IMR-90 (cell line): ENCODE data around the gene F2RL1. TPM values are rescaled to one million over a fixed set of nuclear protein-coding genes. Genes with fewer than 3 reads are reported as not detected.

Source experiments
- ATAC-seq: fragments of 200-7000 bp; cut with Tn5 transposase; 2 replicates; pipeline ENCODE4 v1.9.1; 2020; ENCODE audit warnings: low read depth, mild to moderate bottlenecking, moderate library complexity
- BruUV-seq: library from RNA; stranded (reverse); fragments of 400-500 nt; replicated peaks from 2 replicates; lab custom pipeline; 2021; lab: Mats Ljungman, UMichigan
- CTCF ChIA-PET: fragments of 300-600 bp; formaldehyde crosslinking; extraction: SDS; loops from one replicate; lab custom pipeline; 2021; ENCODE audit warnings: antibody characterized with exemption; lab: Yijun Ruan, JAX
- POLR2A ChIA-PET: fragments of 300-600 bp; sonication (Branson Sonifier 250); formaldehyde crosslinking; loops from one replicate; lab custom pipeline; 2022; ENCODE audit warnings: antibody characterized with exemption; ENCODE audit not compliant: unreplicated experiment; lab: Charles Lee
- DNase-seq: peaks from one replicate; pipeline ENCODE4 v3.0.0; 2013
- H2AFZ ChIP-seq: replicated peaks from 2 replicates; pipeline ENCODE3; 2013; ENCODE audit warnings: low read length, mild to moderate bottlenecking; ENCODE audit not compliant: poor library complexity
- H2AK5ac ChIP-seq: 2 replicates; pipeline ENCODE4 v1.6.1; 2013; ENCODE audit warnings: low read depth, low read length, inconsistent platforms
- H2AK9ac ChIP-seq: replicated peaks from 2 replicates; pipeline ENCODE3; 2013; ENCODE audit warnings: mild to moderate bottlenecking, low read depth, low read length, moderate library complexity; ENCODE audit not compliant: poor library complexity
- H2BK120ac ChIP-seq: 2 replicates; pipeline ENCODE4 v1.6.1; 2013; ENCODE audit warnings: low read depth, low read length, inconsistent platforms
- H2BK15ac ChIP-seq: 3 replicates; pipeline ENCODE4 v1.6.1; 2013; ENCODE audit warnings: low read depth, low read length, inconsistent platforms
- H2BK20ac ChIP-seq: 2 replicates; pipeline ENCODE4 v1.6.1; 2013; ENCODE audit warnings: low read depth, mild to moderate bottlenecking, inconsistent platforms, low read length, moderate library complexity
- H2BK5ac ChIP-seq: 2 replicates; pipeline ENCODE4 v1.6.1; 2013; ENCODE audit warnings: mild to moderate bottlenecking, low read depth, low read length, inconsistent platforms; ENCODE audit not compliant: poor library complexity, severe bottlenecking
- H3K14ac ChIP-seq: replicated peaks from 2 replicates; pipeline ENCODE4 v1.6.1; 2013; ENCODE audit warnings: low read depth, low read length, inconsistent platforms
- H3K18ac ChIP-seq: 2 replicates; pipeline ENCODE4 v1.6.1; 2013; ENCODE audit warnings: low read depth, low read length, control low read depth
- H3K23ac ChIP-seq: 2 replicates; pipeline ENCODE4 v1.6.1; 2013; ENCODE audit warnings: low read depth, low read length, inconsistent platforms
- H3K27ac ChIP-seq: 2 replicates; pipeline ENCODE4 v1.5.1; 2013; ENCODE audit warnings: mild to moderate bottlenecking, control low read depth, low read length; ENCODE audit not compliant: insufficient read depth
- H3K27me3 ChIP-seq: 2 replicates; pipeline ENCODE4 v1.6.1; 2013; ENCODE audit warnings: low read length; ENCODE audit not compliant: control insufficient read depth, insufficient read depth
- H3K36me3 ChIP-seq: 2 replicates; pipeline ENCODE4 v1.6.1; 2013; ENCODE audit warnings: low read length, mixed read lengths; ENCODE audit not compliant: control insufficient read depth, insufficient read depth
- H3K4ac ChIP-seq: 2 replicates; pipeline ENCODE4 v1.6.1; 2013; ENCODE audit warnings: low read depth, low read length, inconsistent platforms
- H3K4me1 ChIP-seq: 2 replicates; pipeline ENCODE4 v1.6.1; 2013; ENCODE audit warnings: low read length, mixed read lengths; ENCODE audit not compliant: control insufficient read depth, insufficient read depth
- H3K4me2 ChIP-seq: 2 replicates; pipeline ENCODE4 v1.6.1; 2013; ENCODE audit warnings: low read depth, mild to moderate bottlenecking, control low read depth, low read length, moderate library complexity
- H3K4me3 ChIP-seq: 2 replicates; pipeline ENCODE4 v1.5.1; 2013; ENCODE audit warnings: low read depth, mild to moderate bottlenecking, control low read depth, low read length, moderate library complexity; ENCODE audit not compliant: insufficient read depth
- H3K56ac ChIP-seq: 2 replicates; pipeline ENCODE4 v1.6.1; 2013; ENCODE audit warnings: low read length, inconsistent platforms; ENCODE audit not compliant: insufficient read depth; ENCODE audit errors: extremely low read depth
- H3K79me1 ChIP-seq, 2 experiments: 2 replicates each; pipeline ENCODE4 v1.6.1; 2013; ENCODE audit warnings: low read length in 2 of 2, inconsistent platforms in 1 of 2, low read depth in 1 of 2
- H3K9ac ChIP-seq: 2 replicates; pipeline ENCODE4 v1.6.1; 2013; ENCODE audit warnings: low read depth, low read length, control low read depth
- H3K9me1 ChIP-seq: 2 replicates; pipeline ENCODE4 v1.6.1; 2013; ENCODE audit warnings: low read length, inconsistent platforms; ENCODE audit not compliant: insufficient read depth
- H3K9me3 ChIP-seq: 2 replicates; pipeline ENCODE4 v1.6.1; 2013; ENCODE audit warnings: low read length; ENCODE audit not compliant: control insufficient read depth, insufficient read depth
- H4K20me1 ChIP-seq: 2 replicates; pipeline ENCODE4 v1.6.1; 2013; ENCODE audit warnings: low read length, inconsistent platforms; ENCODE audit not compliant: insufficient read depth
- H4K5ac ChIP-seq: 2 replicates; pipeline ENCODE4 v1.6.1; 2013; ENCODE audit warnings: mild to moderate bottlenecking, low read depth, low read length, control low read depth
- H4K8ac ChIP-seq, 2 experiments: 2 replicates each; pipeline ENCODE4 v1.6.1; 2013; ENCODE audit warnings: low read depth in 2 of 2, low read length in 2 of 2, control low read depth in 1 of 2, inconsistent platforms in 1 of 2
- H4K91ac ChIP-seq: 2 replicates; pipeline ENCODE4 v1.6.1; 2013; ENCODE audit warnings: low read depth, low read length, inconsistent platforms; ENCODE audit not compliant: insufficient read depth
- BHLHE40 ChIP-seq: fragments of 150-350 bp; IDR thresholded peaks from 2 replicates; pipeline ENCODE4 v1.6.1; 2016; ENCODE audit warnings: mild to moderate bottlenecking, low read depth, low read length
- WGBS, 2 experiments: methylation state at CpG; one replicate each; pipeline versions ENCODE4 v1.1.5 to v1.1.7; 2013; ENCODE audit warnings: missing lambda C conversion rate in 2 of 2; ENCODE audit not compliant: insufficient read length in 1 of 2; ENCODE audit errors: extremely low coverage in 2 of 2; 5-methylcytosine and 5-hydroxymethylcytosine counted together
- dilution Hi-C: fragments of 300-500 bp; cut with HindIII; formaldehyde crosslinking; loops from one replicate; pipeline ENCODE4 v1.14.3; 2018; ENCODE audit warnings: low sequenced_read_pairs; ENCODE audit not compliant: unreplicated experiment
- in situ Hi-C: fragments of 300-500 bp; cut with MboI; formaldehyde crosslinking; loops from 3 replicates; pipeline ENCODE4 v1.14.3; 2019; ENCODE audit warnings: low sequenced_read_pairs, inconsistent platforms, mixed read lengths
- intact Hi-C: fragments of 100-400 bp; cut with micrococcal nuclease; formaldehyde crosslinking; loops from 2 replicates; pipeline ENCODE4 v1.10.0; 2022
- polyA plus RNA-seq, 3 experiments: library from polyadenylated mRNA; depleted of rRNA; stranded (reverse); fragments of >200 nt; gene quantifications; 2 replicates each; pipeline ENCODE4 v1.2.3, GENCODE V29; 2012; ENCODE audit warnings: low replicate concordance in 1 of 3
- total RNA-seq: library from RNA; depleted of rRNA; stranded (reverse); fragments of >200 nt; gene quantifications from 2 replicates; pipeline ENCODE4 v1.2.3, GENCODE V29; 2012
- TF ChIP-seq, protein P1 (sequence below): fragments of 150-350 bp; IDR thresholded peaks from 2 replicates; pipeline ENCODE4 v1.6.1; 2017; ENCODE audit warnings: mild to moderate bottlenecking, antibody characterized with exemption, low read length, low read depth

F2RL1 gene
- total and polyA plus RNA-seq, 2 of the 4 experiments (the other 2 are of a cell fraction): 5.6 to 12.4 TPM

DNA sequence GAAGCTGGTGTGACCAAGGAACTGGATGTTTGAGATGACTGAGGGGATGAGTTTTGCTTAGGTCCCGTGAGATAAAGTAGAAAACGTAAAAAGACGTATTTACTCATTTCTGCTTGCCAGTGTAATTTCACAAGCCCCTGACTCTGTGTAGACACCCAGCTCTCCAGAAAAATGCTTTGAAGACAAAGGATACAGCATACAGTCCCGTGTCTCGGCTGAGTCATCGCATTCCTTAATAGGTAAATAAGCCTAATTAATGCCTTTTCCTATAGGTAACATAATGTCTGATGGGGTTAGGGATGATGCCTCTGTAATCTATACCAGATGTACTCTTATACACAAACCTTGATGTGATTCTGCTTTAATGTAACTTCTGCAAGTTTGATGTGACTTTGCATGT is 51.2 kb downstream of the F2RL1 start:
- Histone ChIP-seq H4K91ac (no peak overlapping the region), H4K5ac (no peak overlapping the region), H3K27me3 (no peaks in the 10 kb centered on the region), H3K9me1 (0 out of 2 replicates have a peak, but pooled peaks cover 2% of the 10 kb centered on the region), H3K9ac (no peak overlapping the region), H2BK120ac (no peak overlapping the region), H2AFZ (no peak overlapping the region), H2AK5ac (no peak overlapping the region), H4K8ac (no peak overlapping the region), H3K9me3 (no peaks in the 10 kb centered on the region), H2BK5ac (no peak overlapping the region), H3K36me3 (no peaks in the 10 kb centered on the region), H3K56ac (no peak overlapping the region), H3K4me3 (no peak overlapping the region), H2AK9ac (no peak overlapping the region), H2BK20ac (no peak overlapping the region), H3K4ac (no peak overlapping the region), H3K18ac (no peak overlapping the region), H3K4me2 (no peak overlapping the region), H3K4me1 (peaks cover 2% of the 10 kb centered on the region; the same call in 1 of the 2 replicates), H2BK15ac (no peak overlapping the region), H4K20me1 (no peaks in the 10 kb centered on the region), H3K79me1 (no peaks in the 10 kb centered on the region), H3K27ac (no peak overlapping the region), H3K14ac (no peak overlapping the region), H3K23ac (no peak overlapping the region)
- ChIA-PET CTCF (interaction anchor here (1.5 kb wide), 1 partner anchor 146 kb away, joined by 9 read pairs; no protein-coding TSS in a partner anchor), POLR2A (no interaction called here)
- DNase-seq (peak; percentile 6), ATAC-seq (no peak)
- WGBS, 2 experiments: no CpG with 5 or more reads among the region's 6 CpGs
- BruUV-seq: no TSS peak
- in situ Hi-C loops: loop anchor here (10.0 kb wide), 1 partner anchor 145 kb away; no protein-coding TSS in a partner anchor
- intact Hi-C loops: no loop called here
- TF ChIP-seq BHLHE40: peak; percentile 28; the same call in 1 of the 2 replicates
- TF ChIP-seq, protein P1, sequence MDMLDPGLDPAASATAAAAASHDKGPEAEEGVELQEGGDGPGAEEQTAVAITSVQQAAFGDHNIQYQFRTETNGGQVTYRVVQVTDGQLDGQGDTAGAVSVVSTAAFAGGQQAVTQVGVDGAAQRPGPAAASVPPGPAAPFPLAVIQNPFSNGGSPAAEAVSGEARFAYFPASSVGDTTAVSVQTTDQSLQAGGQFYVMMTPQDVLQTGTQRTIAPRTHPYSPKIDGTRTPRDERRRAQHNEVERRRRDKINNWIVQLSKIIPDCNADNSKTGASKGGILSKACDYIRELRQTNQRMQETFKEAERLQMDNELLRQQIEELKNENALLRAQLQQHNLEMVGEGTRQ: no peak
- dilution Hi-C loops: no loop called here
